B cell (primary cell): ENCODE results near the gene BEST1. TPM values are rescaled to one million over a fixed set of nuclear protein-coding genes. Genes with fewer than 3 reads are reported as not detected.

Experiments used
- ATAC-seq: fragments of 200-7000 bp; cut with Tn5 transposase; one replicate; pipeline ENCODE4 v1.10.0; 2021; ENCODE audit warnings: low read depth, mild to moderate bottlenecking, moderate number of reproducible peaks, moderate library complexity
- CTCF ChIA-PET: fragments of 350-600 bp; sonication (Branson Sonifier 250); formaldehyde crosslinking; loops from one replicate; lab custom pipeline; 2021; ENCODE audit warnings: antibody characterized with exemption, inconsistent platforms; lab: Charles Lee
- POLR2A ChIA-PET: fragments of 350-600 bp; sonication (Branson Sonifier 250); formaldehyde crosslinking; loops from one replicate; lab custom pipeline; 2021; ENCODE audit warnings: antibody characterized with exemption; lab: Charles Lee
- DNase-seq: peaks from one replicate; pipeline ENCODE4 v3.0.0; 2013
- H2AFZ ChIP-seq: 2 replicates; pipeline ENCODE4 v1.6.1; 2012; ENCODE audit warnings: mild to moderate bottlenecking, low read depth, low read length; ENCODE audit not compliant: insufficient read depth, poor library complexity, severe bottlenecking
- H3K27ac ChIP-seq, 2 donors: 1 replicate in 1 of 2; 2 replicates in 1 of 2; pipeline ENCODE4 v1.5.1; 2012 to 2013; ENCODE audit warnings: low read length in 2 of 2, mild to moderate bottlenecking in 2 of 2, moderate library complexity in 1 of 2
- H3K27me3 ChIP-seq, 4 experiments: fragments of 200-600 bp in 1 of 4; sonication (generic) in 1 of 4; replicated peaks in 1 of 4; 1 replicate in 2 of 4; 2 replicates in 2 of 4; pipeline versions ENCODE4 v1.6.1 to v1.7.0; 2013 to 2016; ENCODE audit warnings: low read length in 3 of 4, mild to moderate bottlenecking in 2 of 4, mixed read lengths in 1 of 4, moderate library complexity in 1 of 4; ENCODE audit not compliant: insufficient read depth in 4 of 4, control insufficient read depth in 3 of 4; ENCODE audit errors: control extremely low read depth in 1 of 4
- H3K36me3 ChIP-seq, 2 experiments: replicated peaks in 1 of 2; 1 replicate in 1 of 2; 2 replicates in 1 of 2; pipeline versions ENCODE4 v1.6.1 to v1.7.1; 2013; ENCODE audit warnings: low read length in 1 of 2; ENCODE audit not compliant: insufficient read depth in 2 of 2, control insufficient read depth in 1 of 2; ENCODE audit errors: control extremely low read depth in 1 of 2, extremely low read depth in 1 of 2
- H3K4me1 ChIP-seq, 2 donors: fragments of 200-600 bp in 1 of 2; sonication (generic) in 1 of 2; 1 replicate in 1 of 2; 2 replicates in 1 of 2; pipeline versions ENCODE4 v1.5.1 to v1.6.1; 2013 to 2017; ENCODE audit warnings: low read length in 2 of 2; ENCODE audit not compliant: control insufficient read depth in 2 of 2, insufficient read depth in 2 of 2
- H3K4me2 ChIP-seq: replicated peaks from 2 replicates; pipeline ENCODE3; 2012; ENCODE audit warnings: mild to moderate bottlenecking, low read depth, low read length; ENCODE audit not compliant: poor library complexity, severe bottlenecking
- H3K4me3 ChIP-seq, 5 experiments: fragments of 200-600 bp in 1 of 5; sonication (generic) in 1 of 5; 1 replicate in 3 of 5; 2 replicates in 2 of 5; pipeline versions ENCODE4 v1.5.1 to v1.7.0; 2011 to 2016; ENCODE audit warnings: low read length in 4 of 5, mild to moderate bottlenecking in 4 of 5, low read depth in 2 of 5, control low read depth in 1 of 5, moderate library complexity in 1 of 5; ENCODE audit not compliant: insufficient read depth in 1 of 5; ENCODE audit errors: control extremely low read depth in 1 of 5, extremely low read depth in 1 of 5
- H3K79me2 ChIP-seq: fragments of 200-600 bp; sonication (generic); one replicate; pipeline ENCODE4 v1.6.0; 2016; ENCODE audit warnings: low read length; ENCODE audit not compliant: control insufficient read depth, insufficient read depth
- H3K9ac ChIP-seq: fragments of 200-600 bp; sonication (generic); 2 replicates; pipeline ENCODE4 v1.6.1; 2017; ENCODE audit warnings: mild to moderate bottlenecking, low read length, moderate library complexity
- H3K9me3 ChIP-seq, 3 donors: one replicate each; pipeline versions ENCODE4 v1.6.1 to v1.7.1; 2013; ENCODE audit warnings: low read length in 2 of 3; ENCODE audit not compliant: control insufficient read depth in 2 of 3, insufficient read depth in 1 of 3; ENCODE audit errors: control extremely low read depth in 1 of 3
- H4K20me1 ChIP-seq: 2 replicates; pipeline ENCODE4 v1.6.0; 2012; ENCODE audit warnings: mild to moderate bottlenecking, low read length; ENCODE audit not compliant: insufficient read depth, control insufficient read depth, poor library complexity, severe bottlenecking
- H3K27ac Mint-ChIP-seq: one replicate; pipeline ENCODE4 v1.8.0; 2021; ENCODE audit warnings: mixed read lengths
- H3K27me3 Mint-ChIP-seq: one replicate; pipeline ENCODE4 v1.8.0; 2021; ENCODE audit warnings: mixed read lengths
- H3K4me1 Mint-ChIP-seq: one replicate; pipeline ENCODE4 v1.8.0; 2021; ENCODE audit warnings: mixed read lengths
- H3K4me3 Mint-ChIP-seq: one replicate; pipeline ENCODE4 v1.8.0; 2021; ENCODE audit warnings: mixed read lengths
- H3K9me3 Mint-ChIP-seq: one replicate; pipeline ENCODE4 v1.8.0; 2022; ENCODE audit warnings: mixed read lengths; ENCODE audit not compliant: insufficient read depth
- CTCF ChIP-seq: fragments of 200-600 bp; IDR thresholded peaks from one replicate; pipeline ENCODE4 v1.8.0; 2022; ENCODE audit warnings: antibody characterized with exemption, mild to moderate bottlenecking
- EZH2 ChIP-seq: IDR thresholded peaks from 2 replicates; pipeline ENCODE4 v1.6.1; 2012; ENCODE audit warnings: borderline replicate concordance, low read depth, mild to moderate bottlenecking, moderate library complexity, low read length; ENCODE audit not compliant: insufficient read depth, poor library complexity, severe bottlenecking
- WGBS: methylation state at CpG from one replicate; pipeline ENCODE4 v1.1.5; 2013; ENCODE audit warnings: missing lambda C conversion rate; ENCODE audit not compliant: insufficient coverage; 5-methylcytosine and 5-hydroxymethylcytosine counted together
- intact Hi-C: fragments of 100-400 bp; cut with micrococcal nuclease; formaldehyde crosslinking; loops from one replicate; pipeline ENCODE4 v1.10.0; 2022
- polyA plus RNA-seq: library from polyadenylated mRNA; depleted of rRNA; stranded (reverse); fragments of >200 nt; gene quantifications from 2 replicates; pipeline ENCODE4 v1.2.3, GENCODE V29; 2012
- total RNA-seq, 2 donors: library from RNA; stranded (reverse); fragments of 120-200 nt in 1 of 2; gene quantifications; 1 replicate in 1 of 2; 2 replicates in 1 of 2; pipeline versions ENCODE4 v1.2.3 to v1.2.4, GENCODE V29; 2013 to 2022

The BEST1 gene
- total and polyA plus RNA-seq, 2 donors (not counting 1 experiment from before 2014, with no cell fraction given), result 0.07 to 0.99 TPM

- no peak overlapping the region for H3K9ac ChIP-seq
- TF ChIP-seq EZH2 (no peak), CTCF (no peak)
- ChIA-PET CTCF (no interaction called here), POLR2A (interaction anchor here (0.5 to 0.7 kb wide), 2 partner anchors 33 to 116 kb away, joined by 4 to 5 read pairs; no protein-coding TSS in a partner anchor)
- Mint-ChIP-seq H3K27me3 (peaks cover 5% of the 10 kb centered on the region), H3K4me1 (no peaks in the 10 kb centered on the region), H3K4me3 (no peak overlapping the region), H3K27ac (no peak overlapping the region), H3K9me3 (no peaks in the 10 kb centered on the region)
- DNase-seq, result no peak
- H3K4me1 ChIP-seq, result no peaks in the 10 kb centered on the region
- no peak overlapping the region for H2AFZ ChIP-seq
- H3K36me3 ChIP-seq, result no peaks in the 10 kb centered on the region
- intact Hi-C loops, result no loop called here
- peaks cover 0 to 10% (median 4%) of the 10 kb centered on the region in 3 donors for H3K9me3 ChIP-seq
- no peak for ATAC-seq
- no CpG with 5 or more reads among the region's 2 CpGs for WGBS
- no peak overlapping the region for H3K4me3 ChIP-seq
- H3K27me3 ChIP-seq, result no peaks in the 10 kb centered on the region
- H4K20me1 ChIP-seq, result no peaks in the 10 kb centered on the region
- no peak overlapping the region for H3K27ac ChIP-seq
- H3K79me2 ChIP-seq, result no peaks in the 10 kb centered on the region
- no peak overlapping the region for H3K4me2 ChIP-seq
These were observed 54.3 kb downstream of the BEST1 start for GRCh38 chr11:62004473-62004872.

GRCh38 chr11:62008193-62008592, 58.0 kb downstream of the BEST1 start:
- Histone ChIP-seq H2AFZ (no peak overlapping the region), H3K4me2 (no peak overlapping the region), H3K27me3 (no peaks in the 10 kb centered on the region), H4K20me1 (no peaks in the 10 kb centered on the region), H3K4me1 (no peaks in the 10 kb centered on the region), H3K27ac (no peak overlapping the region), H3K4me3 (no peak overlapping the region), H3K9ac (no peak overlapping the region), H3K36me3 (no peaks in the 10 kb centered on the region), H3K9me3 (no peaks in the 10 kb centered on the region), H3K79me2 (no peaks in the 10 kb centered on the region)
- Mint-ChIP-seq H3K9me3 (no peaks in the 10 kb centered on the region), H3K27ac (no peak overlapping the region), H3K4me1 (no peaks in the 10 kb centered on the region), H3K27me3 (peaks cover 8% of the 10 kb centered on the region), H3K4me3 (no peak overlapping the region)
- intact Hi-C loops, result no loop called here
- WGBS, result no CpG with 5 or more reads among the region's 1 CpG
- ATAC-seq (no peak), DNase-seq (no peak)
- no peak for TF ChIP-seq EZH2
- no peak for TF ChIP-seq CTCF
- CTCF ChIA-PET, result no interaction called here
- POLR2A ChIA-PET, result no interaction called here
